A673 (cell line): ENCODE results near the gene VOPP1. TPM values are rescaled to one million over a fixed set of nuclear protein-coding genes. Genes with fewer than 3 reads are reported as not detected.
A peak's percentile ranks its signal among the peaks of the same experiment; 100 is the strongest.

Experiments
- BruUV-seq: library from RNA; stranded (reverse); fragments of 400-500 nt; replicated peaks from 2 replicates; lab custom pipeline; 2021; lab: Mats Ljungman, UMichigan
- CTCF ChIA-PET: fragments of 300-600 bp; sonication (Branson Sonifier 250); formaldehyde crosslinking; loops from one replicate; lab custom pipeline; 2022; ENCODE audit warnings: antibody characterized with exemption; lab: Charles Lee
- POLR2A ChIA-PET: fragments of 300-600 bp; sonication (Branson Sonifier 250); formaldehyde crosslinking; loops from one replicate; lab custom pipeline; 2022; ENCODE audit warnings: antibody characterized with exemption; ENCODE audit not compliant: low non-redundant PET; lab: Charles Lee
- DNase-seq: peaks from one replicate; pipeline ENCODE4 v3.0.0-alpha.2; 2015; ENCODE audit warnings: low spot score
- H3K27ac ChIP-seq: fragments of 200-600 bp; sonication (generic); 2 replicates; pipeline ENCODE4 v1.5.1; 2016; ENCODE audit warnings: mixed run types, low read depth, mild to moderate bottlenecking, mixed read lengths, antibody characterized with exemption, low read length; ENCODE audit not compliant: poor library complexity, severe bottlenecking
- H3K27me3 ChIP-seq: fragments of 200-600 bp; sonication (generic); replicated peaks from 2 replicates; pipeline ENCODE4 v1.6.1; 2017; ENCODE audit warnings: mixed run types, low read depth, mild to moderate bottlenecking, mixed read lengths, antibody characterized with exemption, low read length; ENCODE audit not compliant: insufficient read depth, poor library complexity
- H3K36me3 ChIP-seq: fragments of 200-600 bp; sonication (generic); 2 replicates; pipeline ENCODE4 v1.6.1; 2016; ENCODE audit warnings: mixed run types, mild to moderate bottlenecking, mixed read lengths, antibody characterized with exemption, low read length; ENCODE audit not compliant: insufficient read depth, poor library complexity, severe bottlenecking
- H3K4me1 ChIP-seq: fragments of 200-600 bp; sonication (generic); 2 replicates; pipeline ENCODE4 v1.6.1; 2017; ENCODE audit warnings: mixed run types, mild to moderate bottlenecking, mixed read lengths, antibody characterized with exemption, low read length; ENCODE audit not compliant: insufficient read depth, poor library complexity, severe bottlenecking
- H3K4me3 ChIP-seq: fragments of 200-600 bp; sonication (generic); 2 replicates; pipeline ENCODE4 v1.5.1; 2016; ENCODE audit warnings: low read depth, mixed run types, mild to moderate bottlenecking, mixed read lengths, low read length; ENCODE audit not compliant: poor library complexity, severe bottlenecking
- H3K9me3 ChIP-seq: fragments of 200-600 bp; sonication (generic); 2 replicates; pipeline ENCODE4 v1.6.1; 2016; ENCODE audit warnings: mixed run types, low read depth, mild to moderate bottlenecking, mixed read lengths, antibody characterized with exemption, low read length; ENCODE audit not compliant: poor library complexity, severe bottlenecking
- CTCF ChIP-seq: fragments of 300-800, 200-600 bp; sonication (generic); conservative IDR thresholded peaks from 2 replicates; pipeline ENCODE4 v1.5.1; 2017; ENCODE audit warnings: low read depth, mild to moderate bottlenecking, antibody characterized with exemption, low read length, moderate library complexity, mixed read lengths
- EZH2 ChIP-seq: fragments of 200-600 bp; sonication (generic); IDR thresholded peaks from 2 replicates; pipeline ENCODE4 v1.6.1; 2017; ENCODE audit warnings: borderline replicate concordance, low read depth, mild to moderate bottlenecking, mixed read lengths, antibody characterized with exemption, low read length; ENCODE audit not compliant: poor library complexity, severe bottlenecking
- intact Hi-C: fragments of 100-400 bp; cut with micrococcal nuclease; formaldehyde crosslinking; loops from one replicate; pipeline ENCODE4 v1.10.0; 2022; ENCODE audit not compliant: unreplicated experiment
- total RNA-seq: library from RNA; stranded (reverse); gene quantifications from 2 replicates; pipeline ENCODE4 v1.2.3, GENCODE V29; 2021

The VOPP1 gene
- total RNA-seq, 1 experiment from 2014 or later: 49.6 TPM

- no peaks in the 10 kb centered on the region for H3K27me3 ChIP-seq
- no peaks in the 10 kb centered on the region for H3K4me1 ChIP-seq
- H3K36me3 ChIP-seq: no peaks in the 10 kb centered on the region
- POLR2A ChIA-PET: no interaction called here
- no peak overlapping the region for H3K27ac ChIP-seq
- CTCF ChIA-PET: no interaction called here
- BruUV-seq: no TSS peak
- no peaks in the 10 kb centered on the region for H3K9me3 ChIP-seq
- no peak for DNase-seq
- H3K4me3 ChIP-seq: no peak overlapping the region
- intact Hi-C loops: loop anchor here (5.0 kb wide), 1 partner anchor 478 kb away; no protein-coding TSS in a partner anchor
- TF ChIP-seq EZH2 (no peak), CTCF (no peak)
Observed at GRCh38 chr7:55594414-55594813, 22.1 kb upstream of the VOPP1 start.

GRCh38 chr7:55593515-55594318 lies 21.4 kb upstream of the VOPP1 start:
- ChIA-PET CTCF (no interaction called here), POLR2A (no interaction called here)
- no peaks in the 10 kb centered on the region for H3K27me3 ChIP-seq
- no peaks in the 10 kb centered on the region for H3K36me3 ChIP-seq
- H3K4me3 ChIP-seq: no peak overlapping the region
- H3K27ac ChIP-seq: no peak overlapping the region
- no peaks in the 10 kb centered on the region for H3K9me3 ChIP-seq
- BruUV-seq: no TSS peak
- peak; percentile 80 for DNase-seq
- H3K4me1 ChIP-seq: no peaks in the 10 kb centered on the region
- intact Hi-C loops: loop anchor here (5.0 kb wide), 1 partner anchor 479 kb away; no protein-coding TSS in a partner anchor
- TF ChIP-seq CTCF (peak; percentile 92), EZH2 (no peak)

GRCh38 chr7:55593172-55593514 lies 20.8 kb upstream of the VOPP1 start:
- no peaks in the 10 kb centered on the region for H3K9me3 ChIP-seq
- ChIA-PET CTCF (no interaction called here), POLR2A (no interaction called here)
- no TSS peak for BruUV-seq
- no peaks in the 10 kb centered on the region for H3K4me1 ChIP-seq
- no peaks in the 10 kb centered on the region for H3K36me3 ChIP-seq
- no peak overlapping the region for H3K27ac ChIP-seq
- H3K27me3 ChIP-seq: no peaks in the 10 kb centered on the region
- no peak for DNase-seq
- no peak for TF ChIP-seq CTCF
- no peak for TF ChIP-seq EZH2
- no peak overlapping the region for H3K4me3 ChIP-seq
- intact Hi-C loops: loop anchor here (5.0 kb wide), 1 partner anchor 479 kb away; no protein-coding TSS in a partner anchor
